Endodermal cell (in vitro differentiated cells): ENCODE results near the gene FAM53A. TPM values are rescaled to one million over a fixed set of nuclear protein-coding genes. Genes with fewer than 3 reads are reported as not detected.
"Not testable (repeated sequence)": the region's sequence is repeated elsewhere in the genome, so short reads cannot be mapped to it uniquely, and the experiment has no call there.

Experiments
- DNase-seq: peaks from one replicate; pipeline ENCODE4 v3.0.0-alpha.2; 2017
- H3K27ac ChIP-seq: 2 replicates; pipeline ENCODE4 v1.5.1; 2013; ENCODE audit warnings: mild to moderate bottlenecking, low read depth, low read length, moderate library complexity
- H3K27me3 ChIP-seq: 2 replicates; pipeline ENCODE4 v1.6.1; 2013; ENCODE audit warnings: mild to moderate bottlenecking, low read length, moderate library complexity; ENCODE audit not compliant: insufficient read depth, control insufficient read depth, poor library complexity, severe bottlenecking
- H3K36me3 ChIP-seq: 2 replicates; pipeline ENCODE4 v1.7.0; 2013; ENCODE audit warnings: mild to moderate bottlenecking, low read length, moderate library complexity; ENCODE audit not compliant: control insufficient read depth, insufficient read depth
- H3K4me1 ChIP-seq: one replicate; pipeline ENCODE4 v1.7.0; 2013; ENCODE audit warnings: low read length; ENCODE audit not compliant: control insufficient read depth, insufficient read depth
- H3K4me3 ChIP-seq: 2 replicates; pipeline ENCODE4 v1.5.1; 2013; ENCODE audit warnings: mild to moderate bottlenecking, low read length, moderate library complexity
- H3K9ac ChIP-seq: 2 replicates; pipeline ENCODE4 v1.6.1; 2013; ENCODE audit warnings: mild to moderate bottlenecking, low read length, moderate library complexity; ENCODE audit not compliant: poor library complexity, severe bottlenecking; ENCODE audit errors: extremely low read depth
- H3K9me3 ChIP-seq: 2 replicates; pipeline ENCODE4 v1.6.1; 2013; ENCODE audit warnings: mild to moderate bottlenecking, low read length, moderate library complexity; ENCODE audit not compliant: control insufficient read depth
- H3K27ac Mint-ChIP-seq: 2 replicates; pipeline ENCODE4 v1.8.0; 2020; ENCODE audit warnings: mixed read lengths
- H3K27me3 Mint-ChIP-seq: 2 replicates; pipeline ENCODE4 v1.8.0; 2021; ENCODE audit warnings: mild to moderate bottlenecking, mixed read lengths; ENCODE audit not compliant: insufficient read depth
- H3K36me3 Mint-ChIP-seq: 2 replicates; pipeline ENCODE4 v1.8.0; 2020; ENCODE audit warnings: low read depth, mixed read lengths
- H3K4me1 Mint-ChIP-seq: 2 replicates; pipeline ENCODE4 v1.8.0; 2020; ENCODE audit warnings: mixed read lengths
- H3K4me3 Mint-ChIP-seq: 2 replicates; pipeline ENCODE4 v1.8.0; 2020; ENCODE audit warnings: mild to moderate bottlenecking, moderate library complexity, mixed read lengths
- H3K9me3 Mint-ChIP-seq: 2 replicates; pipeline ENCODE4 v1.8.0; 2020; ENCODE audit warnings: mild to moderate bottlenecking, mixed read lengths
- CTCF ChIP-seq: fragments of 200-600 bp; sonication (generic); conservative IDR thresholded peaks from 2 replicates; pipeline ENCODE4 v1.5.0; 2021; ENCODE audit warnings: antibody characterized with exemption, mild to moderate bottlenecking
- WGBS, 2 experiments: methylation state at CpG; one replicate each; pipeline versions ENCODE4 v1.1.5 to v1.1.7; 2013; ENCODE audit warnings: missing lambda C conversion rate in 2 of 2, mixed read lengths in 1 of 2; ENCODE audit not compliant: insufficient coverage in 1 of 2, insufficient read length in 1 of 2; 5-methylcytosine and 5-hydroxymethylcytosine counted together
- total RNA-seq, 2 donors: library from RNA; stranded (reverse); fragmentation: NEBNext Ultra II Directional in 1 of 2; extraction: Animal tissue kit (Norgen Biotek cat#: 25700) in 1 of 2; gene quantifications; 2 replicates in 1 of 2; 3 replicates in 1 of 2; pipeline ENCODE4 v1.2.1, GENCODE V29; 2021

Gene FAM53A
- total RNA-seq, 2 donors from 2014 or later = 3.7 to 4.9 TPM

- no peak overlapping the region for H3K4me3 Mint-ChIP-seq
- no peaks in the 10 kb centered on the region for H3K9me3 Mint-ChIP-seq
- WGBS, 2 experiments = 94 to 95% methylated on average over 47 to 48 of the region's 48 CpGs
- no peaks in the 10 kb centered on the region for H3K4me1 ChIP-seq
- no peaks in the 10 kb centered on the region for H3K36me3 ChIP-seq
- H3K9me3 ChIP-seq = no peaks in the 10 kb centered on the region
- H3K27ac ChIP-seq = no peak overlapping the region
- no peak overlapping the region for H3K4me3 ChIP-seq
- DNase-seq = no peak
- TF ChIP-seq CTCF = no peak
- H3K27me3 ChIP-seq = no peaks in the 10 kb centered on the region
- H3K36me3 Mint-ChIP-seq = no peaks in the 10 kb centered on the region
- peak overlapping the region; percentile 39 for H3K27ac Mint-ChIP-seq
- no peak overlapping the region for H3K9ac ChIP-seq
- no peaks in the 10 kb centered on the region for H3K27me3 Mint-ChIP-seq
- no peaks in the 10 kb centered on the region for H3K4me1 Mint-ChIP-seq
Observed at GRCh38 chr4:1643971-1644735, 40.0 kb downstream of the FAM53A start.

- Histone ChIP-seq H3K27me3 (no peaks in the 10 kb centered on the region), H3K4me3 (no peak overlapping the region), H3K9me3 (no peaks in the 10 kb centered on the region), H3K4me1 (no peaks in the 10 kb centered on the region), H3K27ac (no peak overlapping the region), H3K9ac (no peak overlapping the region), H3K36me3 (no peaks in the 10 kb centered on the region)
- DNase-seq = no peak
- Mint-ChIP-seq H3K4me1 (no peaks in the 10 kb centered on the region), H3K36me3 (no peaks in the 10 kb centered on the region), H3K9me3 (no peaks in the 10 kb centered on the region), H3K4me3 (no peak overlapping the region), H3K27ac (no peak overlapping the region), H3K27me3 (no peaks in the 10 kb centered on the region)
- no peak for TF ChIP-seq CTCF
- 91 to 100% methylated on average over 8 to 28 of the region's 28 CpGs for WGBS, 2 experiments
Observed at GRCh38 chr4:1642196-1642951, 41.7 kb downstream of the FAM53A start.

GRCh38 chr4:1641671-1642070, 42.4 kb downstream of the FAM53A start:
- no peaks in the 10 kb centered on the region for H3K27me3 ChIP-seq
- Mint-ChIP-seq H3K36me3 (no peaks in the 10 kb centered on the region), H3K27me3 (no peaks in the 10 kb centered on the region), H3K27ac (no peak overlapping the region), H3K4me1 (no peaks in the 10 kb centered on the region), H3K9me3 (no peaks in the 10 kb centered on the region), H3K4me3 (no peak overlapping the region)
- no peak overlapping the region for H3K4me3 ChIP-seq
- no peaks in the 10 kb centered on the region for H3K4me1 ChIP-seq
- DNase-seq = no peak
- H3K9me3 ChIP-seq = no peaks in the 10 kb centered on the region
- H3K27ac ChIP-seq = no peak overlapping the region
- WGBS, 2 experiments = 93 to 94% methylated on average over 3 to 7 of the region's 7 CpGs
- H3K9ac ChIP-seq = no peak overlapping the region
- no peak for TF ChIP-seq CTCF
- H3K36me3 ChIP-seq = no peaks in the 10 kb centered on the region

- peak overlapping the region; percentile 22 for H3K27ac ChIP-seq
- H3K36me3 Mint-ChIP-seq, DNase-seq, H3K4me1 Mint-ChIP-seq, H3K27ac Mint-ChIP-seq, H3K27me3 ChIP-seq, H3K4me1 ChIP-seq, H3K4me3 Mint-ChIP-seq, H3K9ac ChIP-seq, H3K9me3 ChIP-seq, H3K4me3 ChIP-seq, H3K9me3 Mint-ChIP-seq, H3K27me3 Mint-ChIP-seq, H3K36me3 ChIP-seq: not testable (repeated sequence)
- WGBS, 2 experiments = 85 to 92% methylated on average over 6 to 32 of the region's 35 CpGs
Observed at GRCh38 chr4:1640716-1641503, 43.2 kb downstream of the FAM53A start.
